Adrenal gland (tissue), 12 donors: ENCODE data around the gene MRRF. TPM values are rescaled to one million over a fixed set of nuclear protein-coding genes. Genes with fewer than 3 reads are reported as not detected.

Experiments used
- DNase-seq, 7 donors: peaks; one replicate each; pipeline ENCODE4 v3.0.0-alpha.2; 2019 to 2020
- H3K27ac ChIP-seq, 5 donors: fragments of 200-600 bp; sonication (generic) in 4 of 5; 1 replicate in 3 of 5; 2 replicates in 2 of 5; pipeline versions ENCODE4 v1.5.1 to v1.8.0; 2016 to 2020; ENCODE audit warnings: mild to moderate bottlenecking in 1 of 5
- H3K27me3 ChIP-seq: fragments of 200-600 bp; 2 replicates; pipeline ENCODE4 v1.8.0; 2021
- H3K36me3 ChIP-seq, 2 donors: fragments of 200-600 bp; replicated peaks in 1 of 2; 1 replicate in 1 of 2; 2 replicates in 1 of 2; pipeline versions ENCODE4 v1.5.1 to v1.8.0; 2018 to 2022
- H3K4me1 ChIP-seq, 2 donors: fragments of 200-600 bp; replicated peaks in 1 of 2; 1 replicate in 1 of 2; 2 replicates in 1 of 2; pipeline versions ENCODE4 v1.5.1 to v1.8.0; 2018 to 2021
- H3K4me3 ChIP-seq, 4 donors: fragments of 200-600 bp; sonication (generic) in 3 of 4; one replicate each; pipeline ENCODE4 v1.5.1; 2016 to 2018
- H3K9me3 ChIP-seq, 3 donors: fragments of 200-600 bp; sonication (generic) in 1 of 3; replicated peaks in 1 of 3; 1 replicate in 2 of 3; 2 replicates in 1 of 3; pipeline versions ENCODE4 v1.5.1 to v1.8.0; 2016 to 2021
- POLR2A ChIP-seq, 2 donors: fragments of 450-650 bp; IDR thresholded peaks; one replicate each; pipeline ENCODE4 v1.6.1; 2017; ENCODE audit warnings: antibody characterized with exemption in 2 of 2, mild to moderate bottlenecking in 2 of 2, moderate library complexity in 1 of 2
- WGBS, 4 donors: extraction: QIAGEN DNeasy Blood & Tissue Kit in 2 of 4; methylation state at CpG; one replicate each; pipeline versions ENCODE4 v1.1.5 to v1.1.7; 2013 to 2017; 5-methylcytosine and 5-hydroxymethylcytosine counted together
- intact Hi-C, 2 donors: fragments of 100-400 bp; cut with DNase I; formaldehyde crosslinking; loops; one replicate each; pipeline versions ENCODE4 v1.14.1 to v1.15.0; 2022 to 2023
- polyA plus RNA-seq, 3 donors: library from polyadenylated mRNA; stranded (reverse); fragments of 200-250 nt in 2 of 3; fragments of 350-450 nt in 1 of 3; fragmentation: Illumina TruSeq in 1 of 3; extraction: RNeasy Lipid Tissue Mini Kit (QIAGEN cat#74804) in 1 of 3; gene quantifications; one replicate each; pipeline ENCODE4 v1.2.3, GENCODE V29; 2013 to 2014
- total RNA-seq, 9 donors: library from RNA; depleted of rRNA in 4 of 9; stranded (reverse); fragments of >200 nt in 4 of 9; fragments of 120-200 nt in 1 of 9; fragmentation: NEBNext Ultra II Directional in 1 of 9; extraction: Animal tissue kit (Norgen Biotek cat#: 25700) in 1 of 9; gene quantifications; one replicate each; pipeline versions ENCODE4 v1.1.0 to v1.2.4, GENCODE V29; 2013 to 2023
- TF ChIP-seq, protein P1 (sequence below), 6 experiments: fragments of 450-650 bp in 4 of 6; fragments of 200-600 bp in 2 of 6; sonication (generic) in 1 of 6; IDR thresholded peaks; 1 replicate in 5 of 6; 2 replicates in 1 of 6; pipeline versions ENCODE4 v1.5.1 to v1.8.0; 2016 to 2021; ENCODE audit warnings: antibody characterized with exemption in 6 of 6, mild to moderate bottlenecking in 2 of 6, moderate library complexity in 1 of 6
- donor health status: healthy with polysubstance abuse.
- donor health status: Bipolar disorder and iron deficiency.
- donor health status: DM: yes; HTN: yes; CAD: no.
- donor health status: DM: no; HTN: no; CAD: no.
- donor health status: DM: no; HTN: no; CAD: no.
- donor health status: DM: yes; HTN: yes; CAD: no.

MRRF gene
- total and polyA plus RNA-seq, 12 donors, result 24.9 to 66.3 (median 35.5) TPM

DNA sequence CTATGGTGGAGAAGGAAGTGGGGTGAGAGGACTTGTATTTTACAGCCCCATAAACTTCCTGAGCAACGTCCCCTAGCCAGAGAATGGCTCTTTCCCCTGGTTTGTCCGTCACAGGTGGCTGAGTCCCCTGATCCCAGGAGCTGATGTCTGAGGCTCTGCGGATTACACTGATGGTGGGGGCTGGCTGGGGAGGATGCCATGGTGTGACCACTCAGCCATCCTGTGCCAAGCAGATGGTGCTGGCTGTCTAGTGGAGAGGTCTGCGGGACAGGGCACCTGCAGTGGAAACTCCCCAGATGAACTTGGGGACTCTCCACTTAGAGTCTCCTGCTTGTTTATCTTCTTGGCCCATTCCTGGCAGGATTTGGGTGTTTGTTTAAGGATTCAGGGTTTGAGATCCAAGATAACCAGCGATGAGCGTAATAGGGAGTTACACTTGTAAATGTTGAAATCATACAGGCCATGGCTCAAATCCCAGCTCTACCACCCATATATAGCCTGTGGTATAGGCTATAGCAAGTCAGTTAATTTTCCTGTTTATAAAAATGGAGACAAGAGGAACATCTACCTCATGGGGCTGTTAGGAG lies 101.5 kb downstream of the MRRF start:
- no peaks in the 10 kb centered on the region for H3K27me3 ChIP-seq
- intact Hi-C loops, result no loop called here
- no peak overlapping the region for H3K4me3 ChIP-seq
- DNase-seq, result no peak
- no peaks in the 10 kb centered on the region for H3K36me3 ChIP-seq
- no peak overlapping the region for H3K27ac ChIP-seq
- no peak for TF ChIP-seq POLR2A (IDR thresholded peaks at IDR 0.05)
- TF ChIP-seq, protein P1, sequence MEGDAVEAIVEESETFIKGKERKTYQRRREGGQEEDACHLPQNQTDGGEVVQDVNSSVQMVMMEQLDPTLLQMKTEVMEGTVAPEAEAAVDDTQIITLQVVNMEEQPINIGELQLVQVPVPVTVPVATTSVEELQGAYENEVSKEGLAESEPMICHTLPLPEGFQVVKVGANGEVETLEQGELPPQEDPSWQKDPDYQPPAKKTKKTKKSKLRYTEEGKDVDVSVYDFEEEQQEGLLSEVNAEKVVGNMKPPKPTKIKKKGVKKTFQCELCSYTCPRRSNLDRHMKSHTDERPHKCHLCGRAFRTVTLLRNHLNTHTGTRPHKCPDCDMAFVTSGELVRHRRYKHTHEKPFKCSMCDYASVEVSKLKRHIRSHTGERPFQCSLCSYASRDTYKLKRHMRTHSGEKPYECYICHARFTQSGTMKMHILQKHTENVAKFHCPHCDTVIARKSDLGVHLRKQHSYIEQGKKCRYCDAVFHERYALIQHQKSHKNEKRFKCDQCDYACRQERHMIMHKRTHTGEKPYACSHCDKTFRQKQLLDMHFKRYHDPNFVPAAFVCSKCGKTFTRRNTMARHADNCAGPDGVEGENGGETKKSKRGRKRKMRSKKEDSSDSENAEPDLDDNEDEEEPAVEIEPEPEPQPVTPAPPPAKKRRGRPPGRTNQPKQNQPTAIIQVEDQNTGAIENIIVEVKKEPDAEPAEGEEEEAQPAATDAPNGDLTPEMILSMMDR (IDR thresholded peaks at IDR 0.05), result no peak
- no peaks in the 10 kb centered on the region for H3K9me3 ChIP-seq
- peaks cover 0 to 7% of the 10 kb centered on the region in 2 donors for H3K4me1 ChIP-seq
- WGBS, 4 donors, result 61 to 83% (median 74%) methylated on average over 3 to 6 of the region's 6 CpGs

DNA sequence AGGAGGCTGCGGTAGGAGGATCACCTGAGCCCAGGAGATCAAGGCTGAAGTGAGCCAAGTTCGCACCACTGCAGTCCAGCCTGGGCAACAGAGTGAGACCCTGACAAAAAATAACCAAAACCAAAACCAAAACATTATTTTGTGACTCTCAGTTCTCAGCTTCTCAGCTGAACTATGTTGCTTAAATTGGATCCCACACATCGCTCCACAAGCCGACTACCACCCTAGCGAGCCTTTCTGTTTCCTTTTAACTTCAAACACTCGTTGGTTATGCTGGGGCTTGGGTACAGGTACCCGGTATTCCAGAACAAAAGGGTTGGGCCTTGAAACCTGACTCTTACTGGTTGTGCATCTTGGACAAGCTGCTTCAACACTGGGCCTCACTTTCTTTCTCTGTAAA lies 102.4 kb downstream of the MRRF start:
- intact Hi-C loops, result no loop called here
- TF ChIP-seq, protein P1 (IDR thresholded peaks at IDR 0.05), result no peak
- TF ChIP-seq POLR2A (IDR thresholded peaks at IDR 0.05), result no peak
- Histone ChIP-seq H3K9me3 (no peaks in the 10 kb centered on the region), H3K4me1 (peaks cover 0 to 8% of the 10 kb centered on the region in 2 donors), H3K27me3 (no peaks in the 10 kb centered on the region), H3K27ac (no peak overlapping the region), H3K4me3 (no peak overlapping the region), H3K36me3 (no peaks in the 10 kb centered on the region)
- WGBS, 4 donors, result 85 to 90% (median 87%) methylated on average over 7 of the region's 7 CpGs
- no peak for DNase-seq

DNA sequence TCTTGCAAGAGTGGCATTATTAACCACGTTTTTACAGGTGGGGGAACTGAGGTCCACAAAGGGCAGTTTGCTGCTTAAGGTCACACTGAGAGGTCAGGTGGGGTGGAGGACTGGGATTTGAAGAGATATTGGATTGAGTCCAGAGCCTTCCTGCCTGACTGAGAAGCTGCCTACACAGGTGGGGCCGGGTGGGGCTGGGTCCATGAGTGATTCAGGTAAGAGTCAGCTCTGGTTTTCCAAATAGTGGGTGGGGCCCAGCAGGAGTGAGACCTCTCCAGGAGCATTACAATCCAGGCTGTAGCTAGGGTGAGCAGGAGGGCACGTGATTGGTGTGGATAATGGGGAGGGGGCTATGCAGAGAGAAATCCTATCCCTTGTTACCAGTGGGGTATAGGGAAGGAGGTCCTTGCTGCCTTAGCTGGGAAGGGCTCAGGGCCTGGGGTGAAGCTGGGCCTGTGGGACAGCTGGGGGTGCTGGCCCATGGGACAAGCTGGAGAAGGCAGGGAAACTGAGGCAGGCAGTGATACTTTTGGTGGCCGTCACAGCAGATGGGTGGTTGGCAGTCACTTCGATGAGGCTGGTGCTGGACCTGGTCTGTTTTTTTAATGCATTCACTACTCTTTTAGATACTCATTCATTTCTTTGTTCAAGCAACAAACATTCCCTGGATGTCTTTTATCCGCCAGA lies 103.2 kb downstream of the MRRF start:
- no peak overlapping the region for H3K27ac ChIP-seq
- no peak overlapping the region for H3K4me3 ChIP-seq
- TF ChIP-seq POLR2A (IDR thresholded peaks at IDR 0.05), result no peak
- TF ChIP-seq, protein P1 (IDR thresholded peaks at IDR 0.05), result no peak
- DNase-seq, result no peak
- no peaks in the 10 kb centered on the region for H3K27me3 ChIP-seq
- intact Hi-C loops, result no loop called here
- H3K4me1 ChIP-seq, result peaks cover 0 to 8% of the 10 kb centered on the region in 2 donors
- WGBS, 4 donors, result 81 to 89% (median 85%) methylated on average over 6 of the region's 6 CpGs
- no peaks in the 10 kb centered on the region for H3K36me3 ChIP-seq
- H3K9me3 ChIP-seq, result no peaks in the 10 kb centered on the region

DNA sequence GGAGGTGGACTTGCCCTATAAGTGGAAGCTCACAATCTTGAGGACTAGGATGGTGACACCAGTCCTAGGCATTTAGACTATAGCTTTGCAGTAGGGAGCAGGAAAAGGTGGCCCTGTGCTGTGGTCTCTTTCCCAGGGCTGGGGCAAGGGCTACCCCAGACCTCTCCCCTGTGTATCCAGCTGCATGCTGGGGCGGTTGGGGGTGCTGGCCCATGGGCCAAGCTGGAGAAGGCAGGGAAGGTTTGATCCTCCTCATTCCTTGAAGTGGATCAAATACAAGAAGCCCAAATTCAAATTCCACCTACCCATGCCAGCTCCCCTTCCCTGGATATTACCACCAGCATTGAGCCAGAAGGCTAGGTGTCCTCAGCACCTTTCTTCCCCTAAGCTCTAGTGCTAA lies 104.0 kb downstream of the MRRF start:
- H3K27ac ChIP-seq, result no peak overlapping the region
- no peaks in the 10 kb centered on the region for H3K36me3 ChIP-seq
- H3K4me3 ChIP-seq, result no peak overlapping the region
- 80 to 100% (median 98%) methylated on average over 1 of the region's 1 CpG for WGBS, 4 donors
- no peak for TF ChIP-seq POLR2A (IDR thresholded peaks at IDR 0.05)
- TF ChIP-seq, protein P1 (IDR thresholded peaks at IDR 0.05), result no peak
- intact Hi-C loops, result no loop called here
- H3K27me3 ChIP-seq, result no peaks in the 10 kb centered on the region
- DNase-seq, result no peak
- H3K9me3 ChIP-seq, result no peaks in the 10 kb centered on the region
- peaks cover 0 to 8% of the 10 kb centered on the region in 2 donors for H3K4me1 ChIP-seq
